GM18951 (cell line): ENCODE results near the gene KRT86.
"Not testable (repeated sequence)": the region's sequence is repeated elsewhere in the genome, so short reads cannot be mapped to it uniquely, and the experiment has no call there.

Experiments used
- POLR2A ChIP-seq: IDR thresholded peaks from 4 replicates; pipeline ENCODE4 v1.6.1; 2011; ENCODE audit warnings: mild to moderate bottlenecking; ENCODE audit not compliant: insufficient read length, insufficient read depth; ENCODE audit errors: extremely low read depth
- in situ Hi-C: fragments of 300-500 bp; cut with MboI; formaldehyde crosslinking; loops from one replicate; pipeline ENCODE4 v1.12.0; 2022; ENCODE audit warnings: low sequenced_read_pairs, mixed read lengths, inconsistent platforms; ENCODE audit not compliant: unreplicated experiment

The KRT86 gene

DNA sequence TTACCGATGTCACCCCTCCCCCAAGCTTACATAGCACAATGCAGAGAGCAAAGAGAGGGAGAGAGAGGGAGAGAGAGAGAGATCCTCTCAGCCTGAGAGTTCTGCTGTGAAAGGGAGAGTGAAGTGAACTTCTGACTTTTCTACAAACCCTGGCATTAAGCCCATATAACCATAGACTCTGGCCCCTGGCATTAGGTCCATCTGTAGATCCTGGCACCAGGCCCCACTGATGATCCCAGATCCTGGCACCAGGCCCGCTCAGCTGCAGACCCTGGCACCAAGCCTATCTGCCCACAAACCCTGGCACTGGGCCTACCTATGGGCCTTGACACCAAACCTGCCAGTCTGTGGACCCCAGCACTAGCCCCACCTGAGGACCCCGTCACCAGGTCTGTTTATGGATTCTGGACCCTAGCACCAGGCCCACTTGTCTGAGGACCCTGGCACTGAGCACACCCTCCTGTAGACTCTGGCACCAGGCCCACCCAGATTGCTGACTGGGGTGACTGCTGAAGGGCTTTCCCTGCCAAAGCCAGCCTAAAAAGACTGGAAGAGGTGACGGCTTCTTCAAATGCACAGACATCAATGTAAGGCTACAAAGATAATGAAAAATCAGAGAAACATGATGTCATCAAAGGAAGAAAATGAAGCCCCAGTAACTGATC lies 61.3 kb downstream of the KRT86 start:
- in situ Hi-C loops, result no loop called here
- no peak for TF ChIP-seq POLR2A

- in situ Hi-C loops, result no loop called here
- TF ChIP-seq POLR2A, result no peak
These were observed 62.2 kb downstream of the KRT86 start for GRCh38 chr12:52336641-52337040.

GRCh38 chr12:52337054-52337453 lies 62.6 kb downstream of the KRT86 start:
- in situ Hi-C loops, result no loop called here
- TF ChIP-seq POLR2A, result no peak

DNA sequence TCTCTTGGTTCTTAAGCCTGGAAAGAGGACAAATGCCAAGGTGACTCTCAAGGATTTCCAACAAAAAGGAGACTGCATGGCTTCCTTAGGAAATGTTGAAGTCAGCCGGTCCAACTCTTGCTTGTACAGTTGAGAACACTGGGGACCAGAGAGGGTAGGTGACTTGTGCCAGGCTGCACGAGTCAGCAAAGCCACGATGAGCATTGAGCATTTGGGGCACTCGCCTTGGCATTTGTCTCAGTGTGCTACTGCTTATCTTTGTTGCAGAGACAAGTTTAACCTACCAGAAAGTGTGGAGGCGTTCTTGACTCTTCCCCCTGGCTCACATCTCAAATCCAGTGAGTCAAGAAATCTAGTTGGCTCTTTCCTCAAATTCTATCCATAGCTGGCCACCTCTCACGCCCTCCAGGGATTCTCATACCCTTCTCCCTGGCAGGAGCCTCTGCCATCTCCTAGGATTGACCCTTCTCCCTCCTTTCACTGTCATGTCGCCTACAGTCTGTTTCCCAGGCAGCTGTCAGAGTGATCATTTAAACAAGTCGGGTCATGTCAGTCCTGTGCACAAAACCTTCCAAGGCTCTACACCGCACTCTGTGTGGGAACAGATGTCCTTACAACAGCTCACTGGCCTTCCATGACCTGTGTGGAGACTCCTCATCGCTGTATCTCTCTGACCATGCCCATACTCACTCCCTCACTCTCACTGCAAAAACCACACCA lies 64.0 kb downstream of the KRT86 start:
- no peak for TF ChIP-seq POLR2A
- in situ Hi-C loops, result no loop called here

- TF ChIP-seq POLR2A, result no peak
These were observed 66.7 kb downstream of the KRT86 start for GRCh38 chr12:52341066-52341580.

DNA sequence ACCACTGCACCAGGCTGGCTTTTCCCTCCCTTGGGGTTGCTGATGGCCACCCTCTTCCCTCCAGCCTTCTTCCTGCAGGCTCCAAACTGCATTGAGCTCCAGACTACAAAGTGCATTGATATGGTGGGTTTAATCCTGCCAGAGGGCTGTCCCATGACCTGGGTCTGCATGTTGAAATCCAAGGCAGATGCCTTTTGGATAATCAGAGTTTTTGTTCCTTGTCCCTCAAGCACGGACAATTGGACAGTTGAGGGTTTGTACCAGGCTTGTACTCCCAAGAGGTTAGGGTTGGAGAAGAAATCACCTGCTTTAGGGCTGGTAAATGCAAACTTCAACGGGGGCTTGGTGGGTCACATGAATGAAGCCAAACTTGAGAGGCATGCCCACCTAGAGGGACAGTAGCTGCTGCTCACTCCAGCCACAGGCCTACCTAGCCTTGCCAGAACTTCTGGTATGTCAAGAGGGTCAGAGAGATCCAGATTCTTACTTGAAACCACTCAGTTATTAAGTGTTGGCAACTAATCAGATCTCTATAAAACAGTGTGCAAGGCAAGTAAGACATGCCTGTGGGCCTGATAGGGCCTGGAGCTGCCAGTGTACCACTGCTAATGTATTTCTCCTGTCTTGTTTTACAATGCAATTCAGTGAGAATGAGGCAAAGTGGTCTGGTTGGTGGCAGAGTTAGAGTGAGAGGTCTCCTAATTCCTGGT lies 68.5 kb downstream of the KRT86 start:
- no peak for TF ChIP-seq POLR2A
- in situ Hi-C loops, result no loop called here

More at GRCh38 chr12:52341066-52341580, 66.7 kb downstream of the KRT86 start:
- in situ Hi-C loops, result no loop called here

DNA sequence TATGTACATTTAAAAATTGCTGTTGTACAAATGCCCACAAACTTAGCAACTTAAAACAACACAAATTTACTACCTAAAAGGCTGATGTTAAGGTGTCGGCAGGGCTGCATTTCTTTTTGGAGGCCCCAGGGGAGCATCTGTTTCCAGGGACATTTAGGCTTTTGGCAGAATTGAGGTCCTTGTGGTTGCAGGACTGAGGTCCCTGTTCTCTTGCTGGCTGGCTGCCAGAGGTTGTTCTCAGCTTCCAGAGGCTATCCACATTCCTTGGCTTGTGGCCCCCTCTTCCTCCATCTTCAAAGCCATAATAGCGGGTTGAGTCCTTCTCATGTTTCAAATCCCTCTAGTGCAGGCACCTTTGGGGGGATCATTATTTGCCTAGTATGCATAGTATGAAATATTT lies 69.1 kb downstream of the KRT86 start:
- no peak for TF ChIP-seq POLR2A
- in situ Hi-C loops, result no loop called here

GRCh38 chr12:52344111-52344510 lies 69.7 kb downstream of the KRT86 start:
- in situ Hi-C loops, result no loop called here
- TF ChIP-seq POLR2A, result no peak

DNA sequence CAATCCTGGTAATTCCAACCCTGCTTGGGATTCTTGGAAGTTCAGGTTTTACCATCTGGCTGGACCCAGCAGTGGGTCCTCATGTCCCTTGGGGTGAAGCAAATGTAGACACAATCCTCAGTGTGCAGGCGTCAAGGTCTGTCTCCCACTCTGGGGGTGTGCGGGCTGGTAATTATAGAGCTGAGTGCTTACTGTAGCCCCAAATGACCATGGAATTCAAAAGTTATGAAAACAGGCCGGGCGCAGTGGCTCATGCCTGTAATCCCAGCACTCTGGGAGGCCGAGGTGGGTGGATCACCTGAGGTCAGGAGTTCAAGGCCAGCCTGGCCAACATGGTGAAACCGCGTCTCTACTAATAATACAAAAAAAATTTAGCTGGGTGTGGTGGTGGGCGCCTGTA lies 70.6 kb downstream of the KRT86 start:
- in situ Hi-C loops, result not testable (repeated sequence)

DNA sequence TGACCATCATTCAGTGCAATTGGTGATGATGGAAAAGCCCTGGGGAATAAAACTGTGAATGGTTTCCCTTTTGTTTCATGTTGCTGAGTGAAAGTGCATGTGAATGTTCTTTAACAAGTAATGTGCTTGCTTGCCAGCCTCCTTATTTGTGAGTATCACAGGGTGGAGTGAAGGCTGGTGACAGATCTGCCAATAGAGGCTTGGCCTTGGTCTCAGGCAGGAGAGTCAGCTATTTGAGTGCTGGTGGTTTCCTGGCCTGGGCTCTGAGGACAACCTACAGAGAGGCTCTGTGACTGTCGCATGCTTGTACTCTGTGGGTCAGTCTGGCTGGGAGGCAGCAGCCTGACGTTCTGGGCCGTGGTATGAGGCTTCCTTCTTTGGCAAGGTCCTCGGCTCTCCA lies 72.1 kb downstream of the KRT86 start:
- no peak for TF ChIP-seq POLR2A
- in situ Hi-C loops, result no loop called here

GRCh38 chr12:52347016-52347415 lies 72.6 kb downstream of the KRT86 start:
- no peak for TF ChIP-seq POLR2A
- in situ Hi-C loops, result no loop called here

DNA sequence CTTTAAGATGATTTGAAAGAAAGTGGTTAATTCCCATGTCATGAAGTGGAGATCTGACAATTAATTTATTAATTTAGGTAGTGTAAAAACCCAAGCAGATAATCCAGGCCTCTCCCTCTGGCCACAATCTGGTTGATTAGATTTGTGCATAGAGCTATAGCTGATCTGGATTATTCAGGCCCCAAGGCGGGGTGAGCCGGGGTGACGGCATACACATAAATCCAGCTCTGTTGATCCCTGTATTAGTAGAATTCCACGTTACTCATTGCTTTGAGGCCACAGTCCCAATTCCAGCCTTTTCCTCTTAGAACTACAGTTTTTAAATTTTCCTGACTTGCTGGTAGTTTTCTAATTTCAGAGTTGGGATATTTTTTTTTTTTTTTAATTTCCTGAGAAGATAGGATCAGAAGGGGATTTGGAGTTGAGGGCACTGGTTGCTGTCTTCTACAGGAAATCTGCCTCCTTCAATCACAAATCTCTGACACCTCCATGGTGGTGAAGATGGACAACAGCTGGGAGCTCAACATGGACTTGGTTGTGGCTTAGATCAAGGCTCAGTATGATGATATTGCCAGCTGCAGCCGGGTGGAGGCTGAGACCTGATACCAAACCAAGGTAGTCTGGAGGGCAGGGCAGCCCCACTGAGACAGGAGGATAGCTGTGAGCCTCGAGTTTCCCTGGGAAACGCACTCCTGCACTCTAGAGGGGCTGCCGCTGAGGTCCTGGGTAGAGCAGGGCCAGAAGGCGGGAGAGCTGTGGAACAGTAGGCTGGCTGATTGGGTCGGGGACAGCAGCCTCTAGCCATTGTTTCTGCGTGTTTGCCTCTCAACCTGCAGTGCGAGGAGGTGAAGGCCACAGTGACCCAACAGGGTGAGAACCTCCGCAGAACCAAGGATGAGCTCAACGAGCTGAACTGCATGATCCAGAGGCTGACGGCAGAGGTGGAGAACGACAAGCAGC lies 73.4 kb downstream of the KRT86 start:
- TF ChIP-seq POLR2A, result no peak
- in situ Hi-C loops, result no loop called here

DNA sequence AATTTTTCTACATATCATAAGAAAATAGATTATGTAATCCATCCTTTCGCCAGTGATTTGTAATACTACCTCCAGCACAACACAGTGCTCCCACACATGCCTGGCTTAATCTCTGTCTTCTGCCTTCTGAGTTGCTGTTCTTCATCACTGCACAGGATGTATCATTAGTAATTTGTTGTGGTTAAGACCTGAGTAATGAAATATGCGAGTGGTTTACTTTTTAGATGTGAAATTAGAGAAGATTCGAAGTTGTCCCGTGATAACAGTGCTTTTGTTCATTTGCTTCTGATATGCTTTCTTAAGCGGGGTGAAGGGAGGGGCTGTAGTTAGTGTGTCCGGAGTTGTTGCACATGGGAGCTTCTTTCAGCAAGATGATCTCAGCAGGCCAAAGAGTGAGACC lies 74.8 kb downstream of the KRT86 start:
- TF ChIP-seq POLR2A, result no peak
- in situ Hi-C loops, result no loop called here
